Measurements from ENCODE around the gene USH2A. TPM values are rescaled to one million over a fixed set of nuclear protein-coding genes. Genes with fewer than 3 reads are reported as not detected.

USH2A gene
- total RNA-seq, 1 donor from 2014 or later: not detected

- Mint-ChIP-seq H3K36me3 (ENCODE audit: unreplicated experiment) (no peaks in the 10 kb centered on the region), H3K27me3 (ENCODE audit: unreplicated experiment) (peaks cover 1% of the 10 kb centered on the region), H3K9me3 (ENCODE audit: unreplicated experiment) (no peaks in the 10 kb centered on the region), H3K27ac (ENCODE audit: unreplicated experiment) (no peak overlapping the region), H3K4me1 (ENCODE audit: unreplicated experiment) (peaks cover 34% of the 10 kb centered on the region), H3K4me3 (ENCODE audit: unreplicated experiment) (no peak overlapping the region)
- no peak for DNase-seq (ENCODE audit: extremely low spot score, unreplicated experiment)
- TF ChIP-seq, protein P1, sequence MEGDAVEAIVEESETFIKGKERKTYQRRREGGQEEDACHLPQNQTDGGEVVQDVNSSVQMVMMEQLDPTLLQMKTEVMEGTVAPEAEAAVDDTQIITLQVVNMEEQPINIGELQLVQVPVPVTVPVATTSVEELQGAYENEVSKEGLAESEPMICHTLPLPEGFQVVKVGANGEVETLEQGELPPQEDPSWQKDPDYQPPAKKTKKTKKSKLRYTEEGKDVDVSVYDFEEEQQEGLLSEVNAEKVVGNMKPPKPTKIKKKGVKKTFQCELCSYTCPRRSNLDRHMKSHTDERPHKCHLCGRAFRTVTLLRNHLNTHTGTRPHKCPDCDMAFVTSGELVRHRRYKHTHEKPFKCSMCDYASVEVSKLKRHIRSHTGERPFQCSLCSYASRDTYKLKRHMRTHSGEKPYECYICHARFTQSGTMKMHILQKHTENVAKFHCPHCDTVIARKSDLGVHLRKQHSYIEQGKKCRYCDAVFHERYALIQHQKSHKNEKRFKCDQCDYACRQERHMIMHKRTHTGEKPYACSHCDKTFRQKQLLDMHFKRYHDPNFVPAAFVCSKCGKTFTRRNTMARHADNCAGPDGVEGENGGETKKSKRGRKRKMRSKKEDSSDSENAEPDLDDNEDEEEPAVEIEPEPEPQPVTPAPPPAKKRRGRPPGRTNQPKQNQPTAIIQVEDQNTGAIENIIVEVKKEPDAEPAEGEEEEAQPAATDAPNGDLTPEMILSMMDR (IDR thresholded peaks at IDR 0.05): no peak
Measured at GRCh38 chr1:216410026-216410425, 13.2 kb downstream of the USH2A start.

- Mint-ChIP-seq H3K27me3 (ENCODE audit: unreplicated experiment) (peaks cover 45% of the 10 kb centered on the region), H3K4me1 (ENCODE audit: unreplicated experiment) (no peaks in the 10 kb centered on the region), H3K4me3 (ENCODE audit: unreplicated experiment) (no peak overlapping the region), H3K9me3 (ENCODE audit: unreplicated experiment) (no peaks in the 10 kb centered on the region), H3K27ac (ENCODE audit: unreplicated experiment) (no peak overlapping the region), H3K36me3 (ENCODE audit: unreplicated experiment) (no peaks in the 10 kb centered on the region)
- DNase-seq (ENCODE audit: extremely low spot score, unreplicated experiment): no peak
- TF ChIP-seq, protein P1 (IDR thresholded peaks at IDR 0.05): no peak
Measured at GRCh38 chr1:216390956-216391355, 32.3 kb downstream of the USH2A start.

GRCh38 chr1:216389774-216390173, 33.5 kb downstream of the USH2A start:
- no peaks in the 10 kb centered on the region for H3K36me3 Mint-ChIP-seq (ENCODE audit: unreplicated experiment)
- peaks cover 50% of the 10 kb centered on the region for H3K27me3 Mint-ChIP-seq (ENCODE audit: unreplicated experiment)
- no peak for DNase-seq (ENCODE audit: extremely low spot score, unreplicated experiment)
- no peak overlapping the region for H3K27ac Mint-ChIP-seq (ENCODE audit: unreplicated experiment)
- H3K4me1 Mint-ChIP-seq (ENCODE audit: unreplicated experiment): no peaks in the 10 kb centered on the region
- H3K4me3 Mint-ChIP-seq (ENCODE audit: unreplicated experiment): no peak overlapping the region
- TF ChIP-seq, protein P1 (IDR thresholded peaks at IDR 0.05): no peak
- no peaks in the 10 kb centered on the region for H3K9me3 Mint-ChIP-seq (ENCODE audit: unreplicated experiment)

- H3K4me1 Mint-ChIP-seq (ENCODE audit: unreplicated experiment): no peaks in the 10 kb centered on the region
Measured at GRCh38 chr1:216388558-216388957, 34.7 kb downstream of the USH2A start.

GRCh38 chr1:216387782-216388181, 35.5 kb downstream of the USH2A start:
- H3K36me3 Mint-ChIP-seq (ENCODE audit: unreplicated experiment): no peaks in the 10 kb centered on the region
- TF ChIP-seq, protein P1 (IDR thresholded peaks at IDR 0.05): no peak
- H3K4me3 Mint-ChIP-seq (ENCODE audit: unreplicated experiment): no peak overlapping the region
- H3K9me3 Mint-ChIP-seq (ENCODE audit: unreplicated experiment): no peaks in the 10 kb centered on the region
- peaks cover 47% of the 10 kb centered on the region for H3K27me3 Mint-ChIP-seq (ENCODE audit: unreplicated experiment)
- DNase-seq (ENCODE audit: extremely low spot score, unreplicated experiment): no peak
- H3K4me1 Mint-ChIP-seq (ENCODE audit: unreplicated experiment): no peaks in the 10 kb centered on the region
- H3K27ac Mint-ChIP-seq (ENCODE audit: unreplicated experiment): no peak overlapping the region

More at GRCh38 chr1:216388558-216388957, 34.7 kb downstream of the USH2A start:
- H3K36me3 Mint-ChIP-seq (ENCODE audit: unreplicated experiment): no peaks in the 10 kb centered on the region
- DNase-seq (ENCODE audit: extremely low spot score, unreplicated experiment): no peak
- no peak overlapping the region for H3K27ac Mint-ChIP-seq (ENCODE audit: unreplicated experiment)
- H3K27me3 Mint-ChIP-seq (ENCODE audit: unreplicated experiment): peaks cover 45% of the 10 kb centered on the region
- TF ChIP-seq, protein P1 (IDR thresholded peaks at IDR 0.05): no peak
- H3K4me3 Mint-ChIP-seq (ENCODE audit: unreplicated experiment): no peak overlapping the region
- no peaks in the 10 kb centered on the region for H3K9me3 Mint-ChIP-seq (ENCODE audit: unreplicated experiment)
